Measurements from ENCODE around the gene ZFX.

Gene ZFX

GRCh38 chrX:24190500-24191156 lies 41.1 kb downstream of the ZFX start:
- Histone ChIP-seq H3K4me3 (ENCODE audit: low read depth in 1 of 2, low read length in 1 of 2) (no peak overlapping the region), H3K9me3 (no peaks in the 10 kb centered on the region), H3K27me3 (no peaks in the 10 kb centered on the region), H3K27ac (peak overlapping the region; percentile 52), H3K4me1 (ENCODE audit: control insufficient read depth in 1 of 2, insufficient read depth in 1 of 2, low read depth in 1 of 2, low read length in 1 of 2) (peaks cover 0 to 10% of the 10 kb centered on the region in 2 experiments), H3K36me3 (no peaks in the 10 kb centered on the region)
- TF ChIP-seq CTCF (IDR thresholded peaks at IDR 0.05): no peak

- no peaks in the 10 kb centered on the region for H3K4me1 ChIP-seq (ENCODE audit: control insufficient read depth in 1 of 2, insufficient read depth in 1 of 2, low read depth in 1 of 2, low read length in 1 of 2)
- H3K4me3 ChIP-seq (ENCODE audit: low read depth in 1 of 2, low read length in 1 of 2): no peak overlapping the region
- no peak for TF ChIP-seq CTCF (IDR thresholded peaks at IDR 0.05)
- H3K27me3 ChIP-seq: no peaks in the 10 kb centered on the region
- H3K9me3 ChIP-seq: no peaks in the 10 kb centered on the region
- no peak overlapping the region for H3K27ac ChIP-seq
- no peaks in the 10 kb centered on the region for H3K36me3 ChIP-seq
Observed at GRCh38 chrX:24196509-24196908, 47.0 kb downstream of the ZFX start.

GRCh38 chrX:24198101-24198500 lies 48.6 kb downstream of the ZFX start:
- TF ChIP-seq CTCF (IDR thresholded peaks at IDR 0.05): no peak
- Histone ChIP-seq H3K27ac (no peak overlapping the region), H3K4me1 (ENCODE audit: control insufficient read depth in 1 of 2, insufficient read depth in 1 of 2, low read depth in 1 of 2, low read length in 1 of 2) (no peaks in the 10 kb centered on the region), H3K9me3 (no peaks in the 10 kb centered on the region), H3K27me3 (no peaks in the 10 kb centered on the region), H3K4me3 (ENCODE audit: low read depth in 1 of 2, low read length in 1 of 2) (no peak overlapping the region), H3K36me3 (peaks cover 6% of the 10 kb centered on the region)

- H3K27me3 ChIP-seq: no peaks in the 10 kb centered on the region
- peaks cover 7% of the 10 kb centered on the region in 2 experiments for H3K4me1 ChIP-seq (ENCODE audit: control insufficient read depth in 1 of 2, insufficient read depth in 1 of 2, low read depth in 1 of 2, low read length in 1 of 2)
- H3K36me3 ChIP-seq: peaks cover 6% of the 10 kb centered on the region
- no peaks in the 10 kb centered on the region for H3K9me3 ChIP-seq
- H3K27ac ChIP-seq: no peak overlapping the region
- H3K4me3 ChIP-seq (ENCODE audit: low read depth in 1 of 2, low read length in 1 of 2): no peak overlapping the region
- TF ChIP-seq CTCF (IDR thresholded peaks at IDR 0.05): no peak
Observed at GRCh38 chrX:24200133-24200532, 50.6 kb downstream of the ZFX start.

- no peak for TF ChIP-seq CTCF (IDR thresholded peaks at IDR 0.05)
- H3K36me3 ChIP-seq: peaks cover 6% of the 10 kb centered on the region
Observed at GRCh38 chrX:24201216-24201615, 51.7 kb downstream of the ZFX start.

More at GRCh38 chrX:24201216-24201615, 51.7 kb downstream of the ZFX start:
- Histone ChIP-seq H3K4me3 (ENCODE audit: low read depth in 1 of 2, low read length in 1 of 2) (no peak overlapping the region), H3K4me1 (ENCODE audit: control insufficient read depth in 1 of 2, insufficient read depth in 1 of 2, low read depth in 1 of 2, low read length in 1 of 2) (peaks cover 11 to 12% of the 10 kb centered on the region in 2 experiments), H3K27me3 (no peaks in the 10 kb centered on the region), H3K9me3 (no peaks in the 10 kb centered on the region), H3K27ac (peak overlapping the region; percentile 8)
